Measurements from ENCODE around the gene NKX1-2. TPM values are rescaled to one million over a fixed set of nuclear protein-coding genes. Genes with fewer than 3 reads are reported as not detected.

NKX1-2 gene
- total RNA-seq, 1 experiment from 2014 or later: 57.7 TPM

GRCh38 chr10:124418726-124419501, 30.9 kb downstream of the NKX1-2 start, which contains the start of gene OAT:
Gene OAT (minus strand): TSS chr10:124418923. CDS start chr10:124412171, 6,752 bp downstream.
- ChIA-PET POLR2A (interaction anchor here (1.1 to 1.5 kb wide), 4 partner anchors 15 to 322 kb away, joined by 3 to 4 read pairs (median 4); no protein-coding TSS in a partner anchor), CTCF (interaction anchor here (0.5 to 2.3 kb wide), 21 partner anchors 9 to 424 kb away, joined by 3 to 17 read pairs (median 4); partner anchors contain the start of genes LHPP and NKX1-2)
- Mint-ChIP-seq H3K27ac (peak within 1 kb of the TSS; percentile 95), H3K4me3 (peak within 1 kb of the TSS; percentile 81), H3K27me3 (ENCODE audit: low read depth) (peaks cover 18% of the 10 kb centered on the region), H3K4me1 (peaks cover 51% of the 10 kb centered on the region), H3K9me3 (no peaks in the 10 kb centered on the region), H3K36me3 (no peaks in the 10 kb centered on the region)
- DNase-seq (ENCODE audit: low spot score): peak; percentile 99
- peak; percentile 97 for ATAC-seq
- TF ChIP-seq ZNF416 (CRISPR knock-in tag; IDR thresholded peaks at IDR 0.05) (no peak), E2F5 (CRISPR knock-in tag; IDR thresholded peaks at IDR 0.05) (peak; percentile 82), TP53 (CRISPR knock-in tag; IDR thresholded peaks at IDR 0.05) (no peak), CREB1 (CRISPR knock-in tag; IDR thresholded peaks at IDR 0.05) (no peak), IRF1 (CRISPR knock-in tag; IDR thresholded peaks at IDR 0.05) (no peak), GRHL2 (CRISPR knock-in tag; IDR thresholded peaks at IDR 0.05; ENCODE audit: insufficient replicate concordance, severe bottlenecking) (no peak), CREM (CRISPR knock-in tag; IDR thresholded peaks at IDR 0.05) (peak; percentile 55; the same call in 1 of the 2 replicates), JAZF1 (CRISPR knock-in tag; IDR thresholded peaks at IDR 0.05) (no peak), ZNF138 (CRISPR knock-in tag; conservative IDR thresholded peaks at IDR 0.05) (no peak), SMAD4 (CRISPR knock-in tag; IDR thresholded peaks at IDR 0.05) (no peak), ZNF219 (CRISPR knock-in tag; IDR thresholded peaks at IDR 0.05; ENCODE audit: borderline replicate concordance) (peak; percentile 65; the same call in 1 of the 2 replicates), ZNF263 (CRISPR knock-in tag; IDR thresholded peaks at IDR 0.05; ENCODE audit: low read depth) (no peak), HMGXB4 (CRISPR knock-in tag; IDR thresholded peaks at IDR 0.05) (no peak), NFE2L1 (CRISPR knock-in tag; IDR thresholded peaks at IDR 0.05) (no peak), EMX1 (CRISPR knock-in tag; IDR thresholded peaks at IDR 0.05) (no peak), TCF7 (CRISPR knock-in tag; IDR thresholded peaks at IDR 0.05; ENCODE audit: low read depth) (no peak), FOXP4 (CRISPR knock-in tag; IDR thresholded peaks at IDR 0.05) (0 out of 2 replicates have a peak, but pooled peaks have one; percentile 25), ZNF512 (CRISPR knock-in tag; IDR thresholded peaks at IDR 0.05; ENCODE audit: borderline replicate concordance) (no peak), ZMAT4 (CRISPR knock-in tag; IDR thresholded peaks at IDR 0.05) (no peak), E2F1 (CRISPR knock-in tag; IDR thresholded peaks at IDR 0.05) (no peak), USF1 (CRISPR knock-in tag; IDR thresholded peaks at IDR 0.05) (no peak), JUN (CRISPR knock-in tag; IDR thresholded peaks at IDR 0.05) (no peak), GTF2I (CRISPR knock-in tag; conservative IDR thresholded peaks at IDR 0.05) (no peak), ATF6 (CRISPR knock-in tag; IDR thresholded peaks at IDR 0.05) (no peak; the same call in 1 of the 2 replicates), ZNF317 (CRISPR knock-in tag; IDR thresholded peaks at IDR 0.05; ENCODE audit: borderline replicate concordance, low read depth) (no peak; the same call in 1 of the 2 replicates)
